GM12864 (cell line): ENCODE measurements around the gene ADCYAP1.
A peak's percentile ranks its signal among the peaks of the same experiment; 100 is the strongest.
"Not testable (repeated sequence)": the region's sequence is repeated elsewhere in the genome, so short reads cannot be mapped to it uniquely, and the experiment has no call there.

Source experiments
- DNase-seq: peaks from one replicate; pipeline ENCODE4 v3.0.0-alpha.2; 2011; ENCODE audit warnings: low read depth
- H3K4me3 ChIP-seq: 2 replicates; pipeline ENCODE4 v1.5.1; 2011; ENCODE audit warnings: mild to moderate bottlenecking, low read depth, low read length, control low read depth
- CTCF ChIP-seq: IDR thresholded peaks from 2 replicates; pipeline ENCODE4 v1.5.1; 2011; ENCODE audit warnings: low read depth, mild to moderate bottlenecking, moderate library complexity, low read length, control low read depth, inconsistent platforms; ENCODE audit errors: missing control alignments

ADCYAP1 gene

GRCh38 chr18:904218-905090, at the start of gene ADCYAP1:
Gene ADCYAP1, plus strand, starts transcription at chr18:904871. Its CDS starts 516 bp downstream, at chr18:905387.
- no peak within 1 kb of the TSS for H3K4me3 ChIP-seq
- no peak for TF ChIP-seq CTCF
- no peak for DNase-seq

GRCh38 chr18:857986-858385, 46.7 kb upstream of the ADCYAP1 start:
- no peak for DNase-seq
- no peak for TF ChIP-seq CTCF
- H3K4me3 ChIP-seq = no peak overlapping the region

GRCh38 chr18:864872-865273, 39.8 kb upstream of the ADCYAP1 start:
- peak; percentile 99 for TF ChIP-seq CTCF
- H3K4me3 ChIP-seq = no peak overlapping the region
- DNase-seq = peak; percentile 24

GRCh38 chr18:867257-867656, 37.4 kb upstream of the ADCYAP1 start:
- no peak for DNase-seq
- H3K4me3 ChIP-seq = no peak overlapping the region
- no peak for TF ChIP-seq CTCF

- not testable (repeated sequence) for DNase-seq, H3K4me3 ChIP-seq
These were observed 31.2 kb upstream of the ADCYAP1 start for GRCh38 chr18:873426-873825.

GRCh38 chr18:875912-876311, 28.8 kb upstream of the ADCYAP1 start:
- no peak for TF ChIP-seq CTCF
- H3K4me3 ChIP-seq = no peak overlapping the region
- no peak for DNase-seq

GRCh38 chr18:877238-877637, 27.4 kb upstream of the ADCYAP1 start:
- TF ChIP-seq CTCF = no peak
- no peak for DNase-seq

More at GRCh38 chr18:877238-877637, 27.4 kb upstream of the ADCYAP1 start:
- no peak overlapping the region for H3K4me3 ChIP-seq
